SKM-1 treated with dmso at 0.1 percent for 144 hours (cell line): ENCODE results near the gene ARHGEF33.

Experiments
- DNase-seq: peaks from one replicate; lab custom pipeline; 2025; ENCODE audit not compliant: unreplicated experiment; lab: John Stamatoyannopoulos, UW

ARHGEF33 gene

DNA sequence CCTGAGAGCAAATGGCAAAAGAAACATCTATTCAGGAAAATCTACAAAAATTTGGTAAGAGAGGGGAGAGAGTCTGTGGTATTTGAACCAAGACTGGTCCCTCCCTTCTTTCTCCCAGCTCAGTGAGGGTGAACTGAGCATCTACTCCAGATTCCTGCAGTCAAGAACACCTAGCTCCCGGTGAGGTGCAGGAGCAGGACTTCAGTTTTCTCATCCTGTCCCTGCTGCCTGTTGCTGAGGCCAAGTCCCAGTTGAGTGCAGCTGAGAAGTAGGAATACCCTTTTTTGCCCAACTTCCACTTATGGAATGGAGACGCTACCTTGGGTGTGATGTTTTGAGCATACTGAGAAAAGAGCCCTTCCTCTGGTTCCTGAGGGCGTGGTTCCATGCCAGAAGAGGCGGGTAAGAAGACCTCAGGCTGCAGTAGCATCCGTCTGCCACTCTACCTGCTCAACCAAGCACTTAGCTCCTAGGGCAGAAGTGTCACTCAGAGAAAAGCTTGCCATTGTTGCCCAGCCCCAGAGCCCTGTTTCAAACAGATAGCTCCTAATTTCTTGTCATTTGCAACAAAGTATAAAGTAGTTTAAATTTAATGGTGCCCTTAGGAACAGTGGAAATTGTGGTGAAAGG is 118.3 kb downstream of the ARHGEF33 start:
- no peak for DNase-seq

DNA sequence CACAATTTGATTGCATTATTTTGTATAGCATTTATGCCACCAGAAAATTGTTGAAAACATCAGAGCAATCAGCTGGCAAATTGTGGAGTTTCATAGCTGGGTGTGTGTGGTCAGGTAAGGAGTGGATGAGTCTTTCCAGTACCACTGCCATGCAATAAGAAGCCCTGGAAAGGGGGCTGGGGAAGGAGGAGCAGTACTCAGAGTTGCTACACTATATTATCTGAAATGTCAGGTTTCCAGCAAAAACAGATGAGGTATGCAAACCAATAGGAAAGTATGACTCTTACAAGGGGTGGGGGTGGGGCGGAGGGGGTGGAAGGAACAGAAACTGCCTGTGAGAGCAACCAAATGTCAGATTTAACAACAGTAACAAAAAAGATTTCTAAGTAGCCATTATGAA is 119.0 kb downstream of the ARHGEF33 start:
- DNase-seq: no peak

DNA sequence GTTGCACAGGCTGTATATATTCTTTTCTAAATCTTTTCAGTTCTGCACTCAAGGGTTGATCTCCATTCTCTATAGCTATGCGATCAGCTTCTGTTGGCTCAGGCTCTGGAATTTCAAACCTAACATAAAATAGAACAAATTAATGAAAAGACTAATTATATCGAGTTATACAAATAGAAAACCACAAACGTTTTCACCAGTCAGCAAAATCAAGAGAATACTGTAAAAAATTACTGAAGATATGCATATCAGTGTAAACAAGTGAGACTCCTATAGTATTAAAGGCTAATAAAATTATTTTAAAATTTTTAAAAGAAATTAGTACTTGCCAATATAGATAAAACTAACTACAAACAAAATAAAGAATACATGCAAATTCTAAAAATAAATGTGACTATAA is 124.2 kb downstream of the ARHGEF33 start:
- DNase-seq: no peak

DNA sequence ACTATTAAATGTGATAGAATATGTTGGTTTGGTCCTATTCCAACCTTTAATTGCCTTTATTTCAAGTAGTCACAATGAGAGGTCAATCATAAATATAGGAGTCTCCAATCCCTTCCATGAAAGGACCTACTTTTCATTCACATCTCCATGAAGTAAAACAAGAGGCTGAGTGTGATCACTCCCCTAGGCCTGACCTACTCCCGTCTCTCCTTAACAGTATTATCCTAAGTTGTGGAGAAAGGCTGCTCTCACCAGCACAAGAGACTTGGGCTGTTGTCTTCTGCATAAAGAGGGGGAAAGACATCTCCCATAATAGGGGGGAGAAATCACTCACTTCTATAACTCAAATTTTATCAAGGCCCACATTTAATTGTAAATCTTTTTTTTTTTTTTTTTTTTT is 125.7 kb downstream of the ARHGEF33 start:
- DNase-seq: no peak

DNA sequence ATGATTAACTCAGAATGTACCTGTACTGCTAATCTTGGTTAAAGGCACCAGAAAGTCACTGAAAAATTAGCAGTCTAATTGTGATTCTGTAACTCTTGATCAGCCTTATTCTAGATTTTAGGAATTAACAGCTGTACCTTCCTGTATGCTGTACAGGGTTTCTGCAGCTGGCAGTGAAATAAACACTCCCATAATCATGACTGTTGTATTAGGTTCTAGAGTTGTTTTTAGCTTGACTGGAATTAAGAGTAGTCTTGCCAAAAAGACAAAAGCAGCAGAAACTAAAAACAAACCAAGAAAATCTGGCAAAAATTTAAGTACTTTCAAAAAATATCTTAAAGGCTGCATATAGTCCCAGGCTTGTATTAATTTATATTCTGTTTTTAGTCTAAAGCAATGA is 127.7 kb downstream of the ARHGEF33 start:
- DNase-seq: no peak

DNA sequence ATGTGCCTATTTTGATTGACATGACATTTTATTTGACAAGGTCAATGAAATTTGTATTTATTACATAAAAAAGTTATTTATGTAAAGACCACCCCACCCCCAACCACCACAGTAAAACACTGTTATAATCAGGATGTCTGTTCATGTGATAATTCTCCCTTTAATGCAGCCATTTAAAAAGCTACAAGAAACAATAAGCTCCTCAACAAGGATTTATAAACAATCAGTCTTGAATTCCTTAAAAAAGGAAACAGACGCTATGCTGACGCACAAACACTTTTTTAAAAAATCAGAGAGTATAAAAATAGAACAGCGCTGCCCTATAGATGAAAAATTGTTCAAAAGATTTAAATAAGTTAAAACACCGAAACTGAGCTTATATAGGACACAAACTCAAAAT is 129.0 kb downstream of the ARHGEF33 start:
- DNase-seq: no peak

DNA sequence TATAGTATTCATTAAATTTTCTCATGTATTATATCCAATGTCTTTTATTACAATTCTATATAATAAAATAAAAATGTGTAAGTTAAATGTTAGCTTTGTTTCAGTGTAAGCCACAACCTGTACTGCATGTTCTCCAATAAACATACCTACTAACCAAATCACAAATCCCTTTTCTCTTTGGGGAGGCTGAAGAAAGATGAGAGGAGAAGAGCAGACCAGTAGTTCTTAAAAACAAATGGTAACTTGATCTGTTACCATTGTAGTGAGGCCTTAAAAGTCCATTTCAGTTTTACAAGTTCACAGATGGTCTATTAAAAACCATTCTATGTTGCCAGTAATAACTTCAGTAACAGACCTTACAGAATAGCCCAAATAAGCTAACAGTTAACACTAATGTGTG is 130.7 kb downstream of the ARHGEF33 start:
- DNase-seq: no peak

DNA sequence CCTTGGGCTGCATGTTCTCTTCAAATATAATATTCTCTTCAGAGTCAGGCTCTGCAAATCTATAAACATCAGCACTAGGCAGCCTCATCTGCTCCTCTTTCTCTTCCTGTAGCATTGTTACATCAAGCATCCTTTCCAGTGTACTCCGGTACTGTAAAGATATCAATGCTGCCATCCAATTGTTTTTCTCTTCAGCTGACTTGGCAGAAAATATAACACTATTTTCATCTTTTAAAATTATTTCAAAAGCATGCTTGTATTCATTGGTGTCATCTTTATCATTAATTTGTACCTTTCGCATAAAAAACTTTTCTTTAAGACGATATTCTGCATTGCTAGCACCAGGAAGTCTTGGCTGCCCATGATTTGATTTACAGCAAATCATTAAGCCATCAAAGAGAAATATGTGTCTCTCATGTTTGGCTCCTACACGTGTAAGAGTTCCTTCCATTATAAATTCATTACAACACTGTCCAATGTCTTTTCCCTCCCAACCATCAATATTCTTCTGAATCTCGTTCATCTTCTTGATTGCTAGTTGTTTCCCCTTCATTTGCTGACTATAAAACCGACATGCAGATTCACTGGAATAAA is 133.1 kb downstream of the ARHGEF33 start:
- no peak for DNase-seq

DNA sequence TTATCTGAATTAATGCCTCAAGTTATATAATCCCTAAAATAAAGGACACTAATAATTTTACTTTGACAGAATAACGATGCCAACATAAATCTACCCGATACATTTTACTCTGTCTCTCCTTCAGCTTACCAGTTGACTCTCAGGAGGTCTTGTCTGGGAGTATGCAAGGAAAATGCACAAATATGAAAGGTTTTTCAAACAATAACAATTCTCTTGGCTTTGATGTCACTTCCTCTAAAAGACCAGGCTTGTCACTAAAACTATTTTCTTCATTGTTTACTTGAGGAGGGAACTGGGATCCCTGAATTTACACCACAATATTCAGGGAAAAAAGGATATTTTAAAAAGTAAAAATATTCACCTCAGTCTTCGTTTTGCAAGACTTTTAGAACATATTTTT is 134.0 kb downstream of the ARHGEF33 start:
- DNase-seq: no peak

DNA sequence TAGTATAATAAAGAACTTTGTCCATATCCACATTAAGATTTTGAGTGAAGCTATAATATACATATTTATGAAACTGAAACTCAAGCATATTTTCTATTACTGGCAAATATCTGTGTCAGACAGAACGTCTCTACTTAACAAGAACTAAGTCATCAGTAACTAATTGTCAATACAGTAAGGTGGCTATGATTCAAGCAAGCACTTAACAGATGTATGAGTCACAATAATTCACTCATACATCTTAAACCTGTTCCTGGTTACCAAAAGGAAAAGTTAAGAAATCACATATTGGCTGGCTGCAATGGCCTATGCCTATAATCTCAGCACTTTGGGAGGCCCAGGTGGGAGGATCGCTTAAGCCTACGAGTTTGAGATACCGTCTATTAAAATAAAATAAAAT is 135.2 kb downstream of the ARHGEF33 start:
- DNase-seq: no peak
